HG03342 (cell line): Measurements from ENCODE around the gene INAFM2.

ENCODE experiments used
- ATAC-seq: cut with Tn5 transposase; IDR thresholded peaks from one replicate; pipeline ENCODE4 v1.9.1; 2021; ENCODE audit warnings: mild to moderate bottlenecking, moderate library complexity; ENCODE audit not compliant: unreplicated experiment

Gene INAFM2

GRCh38 chr15:40325700-40326099, 2.2 kb downstream of the INAFM2 start:
- no peak for ATAC-seq

- no peak for ATAC-seq
Observed at GRCh38 chr15:40327457-40327856, 4.0 kb downstream of the INAFM2 start.

DNA sequence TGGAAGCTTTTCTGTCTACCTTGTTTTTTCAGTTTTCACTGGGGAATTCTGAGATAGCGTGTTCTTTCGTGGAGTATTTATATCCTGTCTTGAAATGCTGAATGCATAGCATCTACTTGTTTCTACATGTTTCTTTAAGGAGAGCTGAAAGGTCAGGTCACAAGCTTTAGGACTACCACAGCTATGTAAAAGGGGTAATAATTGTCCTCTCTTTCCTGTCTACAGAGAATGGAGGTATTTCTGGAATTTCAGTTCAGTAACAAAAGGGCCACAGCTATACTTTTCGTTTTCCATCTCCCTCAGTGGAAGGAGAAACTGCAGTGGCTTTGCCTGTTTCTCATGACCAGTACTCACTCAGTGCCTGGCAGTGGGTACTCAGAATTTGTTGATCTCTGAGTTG, 4.7 kb downstream of the INAFM2 start:
- ATAC-seq = no peak

- ATAC-seq = no peak
Observed at GRCh38 chr15:40328751-40329150, 5.3 kb downstream of the INAFM2 start.

- no peak for ATAC-seq
Observed at GRCh38 chr15:40329804-40330203, 6.3 kb downstream of the INAFM2 start.

DNA sequence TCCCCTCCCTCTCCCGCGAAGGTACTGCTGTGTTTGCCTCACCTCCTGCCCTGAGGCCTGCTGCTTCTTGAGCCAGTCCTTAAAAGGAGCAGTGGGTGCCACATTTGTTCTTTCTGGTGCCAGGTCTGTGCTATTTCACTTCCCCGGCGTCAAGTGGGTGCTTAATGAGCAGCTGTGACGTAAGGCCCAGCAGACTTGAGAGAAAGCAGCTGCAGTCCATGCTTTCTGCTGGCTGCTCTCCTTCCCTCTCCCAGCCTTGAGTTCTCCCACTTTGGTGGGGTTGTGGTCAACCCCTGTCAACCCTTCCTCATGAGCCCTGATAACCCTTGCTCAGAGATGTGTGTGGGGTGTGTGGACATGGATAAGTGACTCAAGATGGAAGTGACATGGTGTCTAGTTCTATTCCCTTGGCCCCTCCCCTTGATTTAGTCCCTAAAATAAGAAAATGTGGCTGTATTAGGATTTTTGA, 6.9 kb downstream of the INAFM2 start:
- no peak for ATAC-seq

GRCh38 chr15:40331026-40331425, 7.5 kb downstream of the INAFM2 start:
- no peak for ATAC-seq

GRCh38 chr15:40331637-40332036, 8.1 kb downstream of the INAFM2 start:
- ATAC-seq = no peak

DNA sequence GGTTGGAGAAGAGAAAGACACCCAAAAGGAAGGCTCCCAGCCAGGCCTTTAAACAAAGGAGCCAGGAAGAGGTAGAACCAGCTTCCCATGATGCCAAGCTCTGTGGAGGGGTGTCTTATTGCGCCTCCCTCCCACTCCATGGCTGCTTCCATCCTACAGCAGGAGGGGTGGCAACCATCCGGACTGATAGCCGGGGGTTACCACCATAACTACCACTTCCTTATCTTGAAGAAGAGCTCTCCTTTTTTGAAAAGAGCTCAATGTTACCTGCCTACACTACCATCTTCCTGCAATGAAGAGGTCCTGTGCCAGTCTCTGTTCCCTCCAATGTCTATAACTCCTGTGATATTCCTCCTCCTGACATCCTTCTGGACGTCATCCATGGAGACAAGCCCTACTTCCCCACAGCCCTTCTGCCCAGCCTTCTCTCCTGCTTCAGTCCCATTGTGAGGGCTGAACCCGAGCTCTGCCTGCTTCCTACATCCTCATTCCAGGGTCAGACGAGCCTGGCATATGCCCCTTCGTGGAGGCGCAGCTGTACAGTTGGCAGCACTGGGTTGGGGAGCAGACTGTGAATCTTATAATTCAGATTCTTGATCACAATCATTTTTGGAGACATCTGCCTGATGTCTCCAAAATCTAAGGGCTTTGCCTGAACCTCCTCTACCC, 8.8 kb downstream of the INAFM2 start:
- no peak for ATAC-seq

GRCh38 chr15:40333922-40334492, 10.5 kb downstream of the INAFM2 start:
- no peak for ATAC-seq

DNA sequence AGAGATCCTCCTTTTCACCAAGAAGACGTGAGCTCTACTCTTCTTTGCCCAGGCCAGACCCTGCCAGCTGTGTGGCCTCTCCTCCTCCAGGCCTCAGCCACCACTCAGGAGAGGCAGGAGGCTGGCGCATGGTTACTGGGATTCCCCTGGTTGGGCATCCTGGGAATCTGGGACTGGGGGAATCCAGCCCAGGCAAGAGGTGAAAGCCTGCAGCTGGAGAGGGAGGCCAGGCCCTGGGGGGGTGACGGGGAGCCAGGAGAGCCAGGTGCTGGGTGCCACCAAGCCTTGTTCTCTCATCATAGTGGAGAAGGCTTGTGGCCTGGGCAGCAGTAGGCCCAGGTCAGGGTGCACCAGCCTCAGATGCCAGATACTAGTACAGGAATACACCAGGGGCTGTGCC, 11.0 kb downstream of the INAFM2 start:
- ATAC-seq = no peak

- ATAC-seq = no peak
Observed at GRCh38 chr15:40334941-40335795, 11.7 kb downstream of the INAFM2 start.

GRCh38 chr15:40335938-40336743, 12.6 kb downstream of the INAFM2 start:
- ATAC-seq = no peak

GRCh38 chr15:40336744-40337122, 13.2 kb downstream of the INAFM2 start:
- ATAC-seq = no peak

- ATAC-seq = no peak
Observed at GRCh38 chr15:40337597-40337996, 14.1 kb downstream of the INAFM2 start.

GRCh38 chr15:40338041-40338657, 14.7 kb downstream of the INAFM2 start:
- peak; percentile 61 for ATAC-seq

GRCh38 chr15:40338921-40339620, 15.6 kb downstream of the INAFM2 start:
- no peak for ATAC-seq

DNA sequence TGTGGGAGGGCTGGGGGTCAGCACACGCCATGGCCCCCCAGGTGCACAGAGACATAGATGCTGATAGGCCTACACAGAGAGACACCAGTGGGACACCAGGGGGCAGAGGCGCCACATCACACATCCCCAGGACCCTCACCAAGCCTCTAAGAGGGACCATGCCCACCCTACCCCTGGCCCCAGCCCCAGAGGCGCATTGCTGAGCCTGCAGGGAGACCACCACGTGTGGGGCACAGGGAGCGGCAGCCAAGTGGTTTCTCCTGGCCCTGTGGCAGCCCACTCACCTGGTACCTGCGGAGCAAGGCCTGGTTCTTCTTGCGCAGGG, 16.1 kb downstream of the INAFM2 start:
- no peak for ATAC-seq

DNA sequence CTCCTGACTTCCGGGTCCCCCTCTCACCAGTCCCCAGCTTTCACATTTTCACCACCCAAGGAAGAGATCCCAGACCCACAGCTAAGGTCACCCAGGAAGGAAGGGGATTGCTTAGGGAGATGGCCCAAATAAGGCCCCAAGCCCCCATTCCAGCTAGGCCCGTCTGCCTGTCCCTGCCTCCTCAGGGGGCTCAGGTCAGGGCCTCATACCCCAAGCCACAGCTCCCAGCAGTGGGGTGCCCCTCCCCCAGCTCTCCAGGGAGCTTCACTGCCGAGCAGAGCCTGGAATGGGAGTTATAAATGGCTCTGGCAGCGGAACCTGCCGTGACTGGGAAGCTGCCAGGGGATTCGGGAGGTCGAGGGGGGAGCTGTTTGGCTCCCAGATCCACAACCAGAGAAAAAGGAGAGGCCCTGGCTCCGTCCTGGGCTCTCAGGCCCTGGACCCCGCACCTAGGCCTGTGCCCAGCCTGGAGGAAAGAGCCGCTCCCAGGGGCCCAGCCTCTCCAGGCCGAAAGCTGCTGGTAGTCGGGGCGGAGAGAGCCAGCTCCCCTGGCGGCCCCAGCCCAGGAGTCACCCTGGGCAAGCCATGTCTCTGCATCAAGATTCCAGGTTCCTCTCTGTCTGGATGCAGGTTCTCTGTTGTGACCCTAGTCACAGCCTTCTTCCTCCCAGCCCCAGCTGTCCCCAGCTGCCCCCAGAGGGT, 16.7 kb downstream of the INAFM2 start:
- ATAC-seq = no peak
